IMR-90 (cell line): ENCODE measurements around the gene GNB4.

Source experiments
- BHLHE40 ChIP-seq: fragments of 150-350 bp; IDR thresholded peaks from 2 replicates; pipeline ENCODE4 v1.6.1; 2016; ENCODE audit warnings: mild to moderate bottlenecking, low read depth, low read length
- TF ChIP-seq, protein P1 (sequence below): conservative IDR thresholded peaks from 2 replicates; pipeline ENCODE4 v1.5.1; 2012; ENCODE audit warnings: mild to moderate bottlenecking, low read depth, low read length, improper control_type of control experiment

GRCh38 chr3:179373938-179374337 lies 77.3 kb downstream of the GNB4 start:
- TF ChIP-seq, protein P1, sequence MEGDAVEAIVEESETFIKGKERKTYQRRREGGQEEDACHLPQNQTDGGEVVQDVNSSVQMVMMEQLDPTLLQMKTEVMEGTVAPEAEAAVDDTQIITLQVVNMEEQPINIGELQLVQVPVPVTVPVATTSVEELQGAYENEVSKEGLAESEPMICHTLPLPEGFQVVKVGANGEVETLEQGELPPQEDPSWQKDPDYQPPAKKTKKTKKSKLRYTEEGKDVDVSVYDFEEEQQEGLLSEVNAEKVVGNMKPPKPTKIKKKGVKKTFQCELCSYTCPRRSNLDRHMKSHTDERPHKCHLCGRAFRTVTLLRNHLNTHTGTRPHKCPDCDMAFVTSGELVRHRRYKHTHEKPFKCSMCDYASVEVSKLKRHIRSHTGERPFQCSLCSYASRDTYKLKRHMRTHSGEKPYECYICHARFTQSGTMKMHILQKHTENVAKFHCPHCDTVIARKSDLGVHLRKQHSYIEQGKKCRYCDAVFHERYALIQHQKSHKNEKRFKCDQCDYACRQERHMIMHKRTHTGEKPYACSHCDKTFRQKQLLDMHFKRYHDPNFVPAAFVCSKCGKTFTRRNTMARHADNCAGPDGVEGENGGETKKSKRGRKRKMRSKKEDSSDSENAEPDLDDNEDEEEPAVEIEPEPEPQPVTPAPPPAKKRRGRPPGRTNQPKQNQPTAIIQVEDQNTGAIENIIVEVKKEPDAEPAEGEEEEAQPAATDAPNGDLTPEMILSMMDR, result no peak
- no peak for TF ChIP-seq BHLHE40
